RWPE2 (cell line): ENCODE data around the gene STAT5A.
A peak's percentile ranks its signal among the peaks of the same experiment; 100 is the strongest.
"Not testable (repeated sequence)": the region's sequence is repeated elsewhere in the genome, so short reads cannot be mapped to it uniquely, and the experiment has no call there.

ENCODE experiments used
- ATAC-seq: fragments of 200-7000 bp; cut with Tn5 transposase; 3 replicates; pipeline ENCODE4 v1.9.1; 2021; ENCODE audit warnings: low read depth
- DNase-seq: peaks from one replicate; pipeline ENCODE4 v3.0.0-alpha.2; 2020; ENCODE audit warnings: low spot score
- H3K27ac ChIP-seq: fragments of 450-650 bp; 2 replicates; pipeline ENCODE4 v1.5.1; 2017; ENCODE audit warnings: mild to moderate bottlenecking; ENCODE audit not compliant: poor library complexity, severe bottlenecking
- H3K27me3 ChIP-seq: fragments of 250-450 bp; sonication (Bioruptor Pico); 2 replicates; pipeline ENCODE4 v1.5.1; 2021; ENCODE audit warnings: mild to moderate bottlenecking, moderate library complexity; ENCODE audit not compliant: insufficient read depth, poor library complexity, severe bottlenecking
- H3K36me3 ChIP-seq: fragments of 250-450 bp; sonication (Bioruptor Pico); 2 replicates; pipeline ENCODE4 v1.5.1; 2020; ENCODE audit warnings: low read depth, mild to moderate bottlenecking, moderate library complexity
- H3K4me1 ChIP-seq: fragments of 250-450 bp; sonication (Bioruptor Pico); 2 replicates; pipeline ENCODE4 v1.5.1; 2021; ENCODE audit warnings: mild to moderate bottlenecking, moderate library complexity; ENCODE audit not compliant: insufficient read depth, poor library complexity, severe bottlenecking
- H3K4me3 ChIP-seq: fragments of 250-450 bp; sonication (Bioruptor Pico); 2 replicates; pipeline ENCODE4 v1.5.1; 2021; ENCODE audit warnings: mild to moderate bottlenecking, moderate library complexity; ENCODE audit not compliant: severe bottlenecking
- H3K9me3 ChIP-seq: fragments of 250-450 bp; sonication (Bioruptor Pico); 2 replicates; pipeline ENCODE4 v1.5.1; 2021; ENCODE audit warnings: mild to moderate bottlenecking, moderate library complexity; ENCODE audit not compliant: severe bottlenecking
- CTCF ChIP-seq: fragments of 450-650 bp; IDR thresholded peaks from one replicate; pipeline ENCODE4 v1.5.1; 2017; ENCODE audit warnings: mild to moderate bottlenecking, moderate library complexity; ENCODE audit not compliant: poor library complexity, severe bottlenecking

The STAT5A gene

GRCh38 chr17:42289611-42290181 is 1.4 kb downstream of the STAT5A start:
- Histone ChIP-seq H3K36me3 (no peaks in the 10 kb centered on the region), H3K27ac (no peak overlapping the region), H3K4me1 (no peaks in the 10 kb centered on the region), H3K4me3 (no peak overlapping the region), H3K9me3 (no peaks in the 10 kb centered on the region), H3K27me3 (no peaks in the 10 kb centered on the region)
- ATAC-seq (no peak), DNase-seq (peak; percentile 38)
- no peak for TF ChIP-seq CTCF

GRCh38 chr17:42290577-42290976 is 2.3 kb downstream of the STAT5A start:
- no peak for TF ChIP-seq CTCF
- H3K27me3 ChIP-seq, result no peaks in the 10 kb centered on the region
- DNase-seq, result peak; percentile 9
- no peaks in the 10 kb centered on the region for H3K9me3 ChIP-seq
- H3K4me3 ChIP-seq, result no peak overlapping the region
- ATAC-seq, result no peak
- no peaks in the 10 kb centered on the region for H3K4me1 ChIP-seq
- H3K27ac ChIP-seq, result no peak overlapping the region
- H3K36me3 ChIP-seq, result no peaks in the 10 kb centered on the region

GRCh38 chr17:42291129-42291528 is 2.8 kb downstream of the STAT5A start:
- no peak for TF ChIP-seq CTCF
- Histone ChIP-seq H3K4me3 (no peak overlapping the region), H3K9me3 (no peaks in the 10 kb centered on the region), H3K27ac (no peak overlapping the region), H3K27me3 (no peaks in the 10 kb centered on the region), H3K4me1 (no peaks in the 10 kb centered on the region), H3K36me3 (no peaks in the 10 kb centered on the region)
- ATAC-seq (no peak), DNase-seq (peak; percentile 28)

GRCh38 chr17:42294469-42295398 is 6.4 kb downstream of the STAT5A start:
- Histone ChIP-seq H3K27ac (no peak overlapping the region), H3K9me3 (no peaks in the 10 kb centered on the region), H3K27me3 (no peaks in the 10 kb centered on the region), H3K36me3 (no peaks in the 10 kb centered on the region), H3K4me3 (no peak overlapping the region), H3K4me1 (peaks cover 3% of the 10 kb centered on the region)
- no peak for TF ChIP-seq CTCF
- DNase-seq (peak; percentile 6), ATAC-seq (no peak)

GRCh38 chr17:42296012-42296411 is 7.7 kb downstream of the STAT5A start:
- no peak overlapping the region for H3K27ac ChIP-seq
- DNase-seq, result no peak
- H3K27me3 ChIP-seq, result no peaks in the 10 kb centered on the region
- no peaks in the 10 kb centered on the region for H3K9me3 ChIP-seq
- H3K4me1 ChIP-seq, result peaks cover 3% of the 10 kb centered on the region
- no peak overlapping the region for H3K4me3 ChIP-seq
- ATAC-seq, result no peak
- TF ChIP-seq CTCF, result no peak
- H3K36me3 ChIP-seq, result no peaks in the 10 kb centered on the region

- not testable (repeated sequence) for H3K4me3 ChIP-seq, H3K27ac ChIP-seq, H3K36me3 ChIP-seq, H3K4me1 ChIP-seq, H3K9me3 ChIP-seq, H3K27me3 ChIP-seq, DNase-seq
- ATAC-seq, result peak; percentile 72
Measured at GRCh38 chr17:42297775-42298174, 9.5 kb downstream of the STAT5A start.

GRCh38 chr17:42299361-42299760 is 11.1 kb downstream of the STAT5A start:
- not testable (repeated sequence) for H3K27ac ChIP-seq

More at GRCh38 chr17:42299361-42299760, 11.1 kb downstream of the STAT5A start:
- DNase-seq, H3K4me3 ChIP-seq, H3K9me3 ChIP-seq, H3K27me3 ChIP-seq, ATAC-seq, H3K4me1 ChIP-seq, H3K36me3 ChIP-seq: not testable (repeated sequence)
